ENCODE results near the gene GPC6.

Gene GPC6

GRCh38 chr13:94196413-94196812, 969.8 kb downstream of the GPC6 start:
- TF ChIP-seq CTCF (IDR thresholded peaks at IDR 0.05; ENCODE audit: low read depth, low read length, missing control alignments), result no peak
- no peak for DNase-seq (ENCODE audit: extremely low read depth, low read depth)
- H3K4me3 ChIP-seq (replicated peaks; ENCODE audit: low read depth, low read length), result no peak overlapping the region

- DNase-seq (ENCODE audit: extremely low read depth, low read depth), result no peak
- no peak overlapping the region for H3K4me3 ChIP-seq (replicated peaks; ENCODE audit: low read depth, low read length)
- TF ChIP-seq CTCF (IDR thresholded peaks at IDR 0.05; ENCODE audit: low read depth, low read length, missing control alignments), result no peak
Measured at GRCh38 chr13:94198681-94199080, 972.1 kb downstream of the GPC6 start.

GRCh38 chr13:94199135-94199534, 972.5 kb downstream of the GPC6 start:
- DNase-seq (ENCODE audit: extremely low read depth, low read depth), result no peak
- no peak for TF ChIP-seq CTCF (IDR thresholded peaks at IDR 0.05; ENCODE audit: low read depth, low read length, missing control alignments)
- H3K4me3 ChIP-seq (replicated peaks; ENCODE audit: low read depth, low read length), result no peak overlapping the region

- no peak overlapping the region for H3K4me3 ChIP-seq (replicated peaks; ENCODE audit: low read depth, low read length)
- no peak for DNase-seq (ENCODE audit: extremely low read depth, low read depth)
- no peak for TF ChIP-seq CTCF (IDR thresholded peaks at IDR 0.05; ENCODE audit: low read depth, low read length, missing control alignments)
Measured at GRCh38 chr13:94201022-94201421, 974.4 kb downstream of the GPC6 start.

GRCh38 chr13:94204163-94204562, 977.6 kb downstream of the GPC6 start:
- H3K4me3 ChIP-seq (replicated peaks; ENCODE audit: low read depth, low read length), result no peak overlapping the region
- DNase-seq (ENCODE audit: extremely low read depth, low read depth), result no peak
- TF ChIP-seq CTCF (IDR thresholded peaks at IDR 0.05; ENCODE audit: low read depth, low read length, missing control alignments), result no peak

- H3K4me3 ChIP-seq (replicated peaks; ENCODE audit: low read depth, low read length), result no peak overlapping the region
- no peak for DNase-seq (ENCODE audit: extremely low read depth, low read depth)
- no peak for TF ChIP-seq CTCF (IDR thresholded peaks at IDR 0.05; ENCODE audit: low read depth, low read length, missing control alignments)
Measured at GRCh38 chr13:94204946-94205345, 978.3 kb downstream of the GPC6 start.

GRCh38 chr13:94205896-94206295, 979.3 kb downstream of the GPC6 start:
- H3K4me3 ChIP-seq (replicated peaks; ENCODE audit: low read depth, low read length), result no peak overlapping the region
- no peak for TF ChIP-seq CTCF (IDR thresholded peaks at IDR 0.05; ENCODE audit: low read depth, low read length, missing control alignments)
- no peak for DNase-seq (ENCODE audit: extremely low read depth, low read depth)
